Stimulated activated CD8-positive, alpha-beta memory T cell treated with anti-CD3 and anti-CD28 coated beads, Interleukin-4, amount 100 ng/mL, for 24 hours (primary cell): ENCODE measurements around the gene TSPEAR.
"Not testable (repeated sequence)": the region's sequence is repeated elsewhere in the genome, so short reads cannot be mapped to it uniquely, and the experiment has no call there.

ENCODE experiments used
- DNase-seq: peaks from one replicate; pipeline ENCODE4 v3.0.0-alpha.2; 2020; ENCODE audit warnings: low read depth

Gene TSPEAR

GRCh38 chr21:44603911-44604310 lies 107.5 kb downstream of the TSPEAR start:
- no peak for DNase-seq

DNA sequence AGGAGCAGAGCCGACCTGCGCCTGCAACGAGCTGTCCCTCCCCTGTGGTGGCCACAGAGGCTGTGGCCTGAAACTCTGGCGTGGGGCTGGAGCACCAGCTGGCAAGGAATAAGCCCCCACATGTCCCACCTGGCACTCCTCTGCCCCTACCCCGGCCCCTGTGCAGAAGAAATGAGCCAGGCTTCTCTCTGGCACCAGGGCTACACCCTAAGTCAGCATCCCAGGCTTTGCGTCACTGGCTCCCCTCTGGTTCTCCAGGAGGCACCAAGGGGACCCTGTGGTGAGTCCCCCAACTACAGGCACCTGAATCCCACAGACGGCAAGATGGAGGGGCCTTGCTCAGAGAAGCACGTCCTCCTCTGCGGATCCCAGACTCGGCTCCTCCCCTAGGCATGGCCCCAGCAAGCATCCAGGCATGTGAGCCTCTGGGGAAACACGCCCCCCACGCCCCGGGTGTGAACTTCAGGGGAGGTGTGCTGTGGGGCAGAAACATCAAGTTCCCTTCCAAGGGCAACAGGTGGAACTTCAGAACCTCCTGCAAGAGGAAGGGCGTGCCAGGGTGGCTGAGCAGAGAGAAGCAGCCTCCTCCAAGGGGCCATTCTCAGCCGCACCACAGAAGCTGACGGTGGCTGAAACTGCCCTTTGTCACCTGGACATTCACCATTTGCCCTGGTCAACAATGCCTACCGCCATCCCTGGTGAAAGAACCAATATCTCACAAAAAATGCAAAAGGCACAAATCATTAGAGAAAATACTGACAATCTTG lies 108.1 kb downstream of the TSPEAR start:
- DNase-seq = no peak

GRCh38 chr21:44602463-44602850 lies 108.9 kb downstream of the TSPEAR start:
- no peak for DNase-seq

GRCh38 chr21:44601596-44602462 lies 109.5 kb downstream of the TSPEAR start:
- no peak for DNase-seq

DNA sequence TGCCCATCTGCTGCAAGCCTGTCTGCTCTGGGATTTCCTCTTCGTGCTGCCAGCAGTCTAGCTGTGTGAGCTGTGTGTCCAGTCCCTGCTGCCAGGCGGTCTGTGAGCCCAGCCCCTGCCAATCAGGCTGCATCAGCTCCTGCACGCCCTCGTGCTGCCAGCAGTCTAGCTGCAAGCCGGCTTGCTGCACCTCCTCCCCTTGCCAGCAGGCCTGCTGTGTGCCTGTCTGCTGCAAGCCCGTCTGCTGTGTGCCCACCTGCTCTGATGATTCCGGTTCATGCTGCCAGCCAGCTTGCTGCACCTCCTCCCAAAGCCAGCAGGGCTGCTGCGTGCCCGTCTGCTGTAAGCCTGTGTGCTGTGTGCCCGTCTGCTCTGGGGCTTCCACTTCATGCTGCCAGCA lies 110.3 kb downstream of the TSPEAR start:
- DNase-seq = not testable (repeated sequence)

DNA sequence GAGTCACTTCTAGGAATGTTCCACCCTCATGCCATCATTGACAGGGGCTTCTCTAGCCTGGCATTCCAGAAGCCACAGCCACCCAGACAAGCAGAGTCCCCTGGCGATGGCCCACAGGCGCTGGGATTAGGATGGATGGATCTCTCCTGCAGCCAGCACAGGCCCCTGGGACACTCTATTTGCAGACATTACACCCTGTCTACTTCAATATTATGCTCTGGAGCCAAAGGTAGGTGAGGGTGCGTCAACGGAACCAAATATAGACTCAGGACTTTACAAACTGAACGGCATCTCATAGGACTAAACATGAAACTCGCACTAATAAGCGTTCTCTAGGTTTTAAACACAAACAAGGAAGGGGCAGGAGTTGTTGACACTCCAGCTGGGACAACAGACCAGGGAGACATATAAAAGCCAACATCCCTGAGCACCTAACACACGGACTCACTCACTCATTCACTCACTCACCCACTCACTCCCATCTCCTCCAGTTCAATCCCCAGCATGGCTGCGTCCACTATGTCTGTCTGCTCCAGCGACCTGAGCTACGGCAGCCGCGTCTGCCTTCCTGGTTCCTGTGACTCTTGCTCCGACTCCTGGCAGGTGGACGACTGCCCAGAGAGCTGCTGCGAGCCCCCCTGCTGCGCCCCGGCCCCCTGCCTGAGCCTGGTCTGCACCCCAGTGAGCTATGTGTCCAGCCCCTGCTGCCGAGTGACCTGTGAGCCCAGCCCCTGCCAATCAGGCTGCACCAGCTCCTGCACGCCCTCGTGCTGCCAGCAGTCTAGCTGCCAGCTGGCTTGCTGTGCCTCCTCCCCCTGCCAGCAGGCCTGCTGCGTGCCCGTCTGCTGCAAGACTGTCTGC lies 111.0 kb downstream of the TSPEAR start, which contains the start of gene KRTAP10-7:
Gene KRTAP10-7 (plus strand): TSS at position 480 of the 861 bp plus-strand sequence. CDS start 25 bp downstream, at position 505.
- DNase-seq = not testable (repeated sequence)

DNA sequence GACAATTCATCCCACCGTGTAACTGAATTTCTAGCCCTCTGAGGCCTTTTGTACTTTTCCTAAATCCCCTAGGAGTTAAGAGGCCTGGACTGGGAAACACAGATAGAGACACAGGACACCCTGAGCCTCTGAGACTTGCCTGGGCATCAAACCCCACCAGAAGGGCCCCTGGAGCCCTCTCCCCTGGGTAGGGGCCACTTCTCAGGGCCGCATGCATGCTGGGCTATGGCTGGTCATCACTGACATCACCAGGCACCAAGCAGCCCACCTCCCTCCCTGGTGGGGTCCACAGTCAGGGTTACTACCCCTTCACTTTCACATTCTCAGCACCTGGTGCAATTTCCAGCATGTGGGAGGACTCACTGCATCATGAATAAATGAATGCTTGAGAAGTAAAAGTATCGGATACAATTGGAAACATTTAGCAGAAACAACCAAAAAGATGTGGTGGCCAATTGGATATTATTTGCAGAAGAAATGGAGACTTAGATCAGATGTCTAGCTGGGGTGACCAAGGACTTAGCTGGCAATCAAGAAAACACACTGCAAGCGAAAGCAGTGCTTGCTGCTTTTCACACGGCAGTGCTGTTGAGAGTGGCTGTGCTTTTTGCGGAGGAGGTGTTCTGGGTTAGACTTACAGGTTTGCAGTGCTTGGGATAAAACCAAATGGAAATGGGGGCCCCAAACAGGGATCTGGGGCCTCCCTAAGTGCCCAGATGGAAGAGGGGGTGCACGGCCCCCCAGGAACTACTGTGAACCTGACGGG lies 111.9 kb downstream of the TSPEAR start:
- DNase-seq = no peak

- no peak for DNase-seq
Measured at GRCh38 chr21:44598061-44598460, 113.3 kb downstream of the TSPEAR start.

DNA sequence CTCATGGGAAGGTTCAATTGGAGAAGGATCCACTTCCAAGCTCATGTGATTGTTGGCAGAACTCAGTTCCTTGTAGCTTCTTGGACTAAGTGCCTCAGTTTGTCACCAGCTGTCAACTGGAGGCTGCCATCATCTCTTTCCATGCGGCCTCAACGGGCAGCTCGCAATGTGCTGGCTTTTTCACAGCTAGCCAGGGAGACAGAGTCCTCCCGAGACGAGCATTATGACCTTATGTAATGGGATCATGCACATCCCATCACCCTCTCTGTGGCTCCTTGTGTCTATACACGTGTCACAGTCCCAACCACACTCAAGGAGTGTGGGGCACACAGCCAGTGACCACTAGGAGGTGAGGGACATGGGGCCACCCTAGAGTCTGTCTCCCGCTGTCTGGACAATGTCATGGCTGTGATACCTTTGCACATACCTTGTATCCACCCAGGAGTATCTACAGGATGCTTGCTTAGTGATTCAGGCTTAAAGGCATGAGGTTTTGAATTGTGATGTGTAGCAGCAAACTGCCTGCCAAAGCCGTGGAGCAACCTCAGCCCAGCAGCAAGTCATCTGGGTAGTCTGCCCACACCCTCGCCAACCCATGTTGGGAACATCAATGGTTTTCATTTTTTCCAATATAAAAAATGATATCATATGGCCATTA lies 115.2 kb downstream of the TSPEAR start:
- no peak for DNase-seq

- DNase-seq = no peak
Measured at GRCh38 chr21:44595524-44595923, 115.8 kb downstream of the TSPEAR start.

DNA sequence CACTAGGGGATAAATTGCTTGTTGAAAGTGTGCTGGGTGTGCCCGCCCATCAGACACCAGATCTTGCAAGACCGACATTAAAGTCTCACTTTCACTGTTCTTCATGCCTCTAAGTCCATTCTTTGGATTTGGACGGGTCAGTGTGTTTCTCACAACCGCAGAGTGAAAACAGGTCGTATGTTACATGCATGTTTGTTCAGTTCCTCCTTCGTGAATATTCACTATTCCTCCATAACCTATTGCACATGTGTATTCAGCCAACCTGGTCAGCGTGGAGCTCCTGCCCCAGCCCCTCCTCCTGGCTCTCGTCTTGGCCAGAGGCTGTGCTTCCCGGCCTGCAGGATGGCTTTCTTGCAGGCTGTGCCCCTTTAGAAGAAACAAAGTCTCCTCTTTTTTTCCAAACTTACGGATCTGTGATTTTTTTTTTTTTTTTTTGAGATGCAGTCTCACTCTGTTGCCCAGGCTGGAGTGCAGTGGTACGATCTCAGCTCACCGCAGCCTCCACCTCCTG lies 116.9 kb downstream of the TSPEAR start:
- DNase-seq = no peak

DNA sequence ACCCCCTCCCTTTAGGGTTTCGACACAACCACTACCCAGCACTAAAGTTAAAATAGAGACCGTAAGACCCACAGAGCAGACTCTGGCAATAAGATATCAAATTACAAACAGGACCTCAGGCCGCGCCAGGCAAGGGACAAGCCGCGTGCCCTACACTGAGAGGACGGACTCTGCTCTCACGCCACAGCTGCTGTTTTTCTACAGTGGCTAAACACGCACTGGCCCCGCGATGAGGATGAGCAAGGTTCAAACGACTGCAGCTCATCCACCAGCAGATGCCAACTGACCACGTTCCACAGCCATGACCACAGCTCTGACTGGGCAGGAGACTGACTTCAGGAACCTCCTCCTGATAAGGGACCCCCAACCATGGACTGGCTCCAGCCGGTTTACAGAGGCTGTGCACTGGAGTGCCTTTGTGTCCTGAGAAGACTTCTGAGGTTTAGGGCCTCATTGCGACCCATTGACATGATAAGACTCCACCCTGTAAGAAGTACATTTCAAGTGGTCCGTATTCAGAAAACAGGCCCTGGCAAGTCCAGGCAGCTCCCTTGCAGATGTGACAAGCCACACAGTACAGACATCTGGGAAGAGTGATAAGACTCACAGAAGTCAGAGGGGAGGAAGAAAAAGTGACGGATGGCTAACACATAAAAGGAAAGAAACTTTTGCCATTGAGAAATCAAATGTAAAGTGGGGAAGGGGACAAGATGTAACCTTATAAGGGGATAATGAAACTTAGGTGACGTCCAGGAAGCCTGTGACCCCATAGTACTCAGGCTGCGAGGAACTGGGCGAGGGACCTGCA lies 117.6 kb downstream of the TSPEAR start:
- DNase-seq = no peak

DNA sequence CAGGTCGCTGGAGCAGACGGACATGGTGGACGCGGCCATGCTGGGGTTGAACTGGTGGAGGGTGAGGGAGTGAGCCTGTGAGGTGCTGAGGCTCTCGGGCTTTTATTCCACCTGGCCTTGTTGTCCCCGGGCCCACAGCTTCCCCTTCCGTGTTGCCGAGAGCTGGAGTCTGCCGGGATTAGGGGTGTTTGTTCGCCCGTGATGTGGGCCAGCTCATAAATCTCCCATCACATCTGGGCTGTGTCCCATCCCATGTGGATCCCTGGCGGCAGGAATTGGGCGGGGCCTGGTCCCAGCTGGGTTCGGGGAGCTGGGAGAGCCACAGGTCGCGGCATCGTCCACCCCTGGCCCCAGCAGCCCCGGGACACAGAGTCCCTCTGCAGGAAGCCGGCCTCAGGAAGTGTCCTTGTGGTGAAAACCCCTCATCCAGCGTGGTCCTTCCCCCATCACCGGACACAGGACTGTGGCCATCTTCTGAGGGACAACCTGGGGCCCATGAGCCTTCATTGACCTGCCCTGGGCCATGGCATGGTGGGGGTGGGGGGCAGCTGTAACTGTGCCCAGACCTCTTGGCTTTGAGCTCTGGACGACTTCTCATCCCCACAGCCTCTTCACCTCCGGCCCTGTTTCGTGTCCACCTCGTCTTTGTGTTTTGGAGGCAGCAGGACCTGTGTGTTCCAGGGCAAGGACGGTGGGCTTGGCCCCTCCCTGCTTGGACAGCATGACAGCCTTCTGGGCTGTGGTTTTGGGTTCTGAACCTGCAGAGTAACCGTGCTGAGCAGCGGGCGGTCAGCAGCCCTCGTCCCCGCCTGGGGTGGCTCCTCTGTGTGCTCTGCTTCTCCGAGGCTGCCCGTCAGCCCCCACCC lies 118.7 kb downstream of the TSPEAR start, which contains the start of gene KRTAP10-6:
Gene KRTAP10-6 (minus strand): TSS at position 60 of the 866 bp plus-strand sequence. CDS start 21 bp downstream, at position 39.
- no peak for DNase-seq

- DNase-seq = not testable (repeated sequence)
Measured at GRCh38 chr21:44591801-44592130, 119.6 kb downstream of the TSPEAR start.

GRCh38 chr21:44590897-44591800 lies 120.2 kb downstream of the TSPEAR start:
- not testable (repeated sequence) for DNase-seq

DNA sequence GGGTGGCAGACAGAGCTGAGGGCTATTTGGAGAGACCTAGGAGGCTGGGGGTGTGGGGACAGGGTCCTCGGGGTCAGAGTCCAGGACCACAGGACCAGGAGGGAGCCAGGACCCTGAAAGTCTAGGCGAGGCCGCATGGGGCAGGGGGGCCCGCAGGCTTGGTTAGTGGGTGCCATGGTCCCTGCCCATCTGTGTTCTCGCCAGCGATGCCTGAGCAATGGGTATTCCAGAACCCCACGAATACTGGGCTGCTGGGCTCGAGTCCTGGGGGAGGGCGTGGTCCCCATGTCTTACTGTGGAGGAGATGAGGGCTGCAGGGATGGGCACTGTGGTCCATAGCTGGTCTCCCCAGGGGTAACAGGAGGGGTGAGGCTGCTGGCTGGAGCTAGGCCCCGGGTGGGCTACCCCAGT lies 121.1 kb downstream of the TSPEAR start:
- no peak for DNase-seq

DNA sequence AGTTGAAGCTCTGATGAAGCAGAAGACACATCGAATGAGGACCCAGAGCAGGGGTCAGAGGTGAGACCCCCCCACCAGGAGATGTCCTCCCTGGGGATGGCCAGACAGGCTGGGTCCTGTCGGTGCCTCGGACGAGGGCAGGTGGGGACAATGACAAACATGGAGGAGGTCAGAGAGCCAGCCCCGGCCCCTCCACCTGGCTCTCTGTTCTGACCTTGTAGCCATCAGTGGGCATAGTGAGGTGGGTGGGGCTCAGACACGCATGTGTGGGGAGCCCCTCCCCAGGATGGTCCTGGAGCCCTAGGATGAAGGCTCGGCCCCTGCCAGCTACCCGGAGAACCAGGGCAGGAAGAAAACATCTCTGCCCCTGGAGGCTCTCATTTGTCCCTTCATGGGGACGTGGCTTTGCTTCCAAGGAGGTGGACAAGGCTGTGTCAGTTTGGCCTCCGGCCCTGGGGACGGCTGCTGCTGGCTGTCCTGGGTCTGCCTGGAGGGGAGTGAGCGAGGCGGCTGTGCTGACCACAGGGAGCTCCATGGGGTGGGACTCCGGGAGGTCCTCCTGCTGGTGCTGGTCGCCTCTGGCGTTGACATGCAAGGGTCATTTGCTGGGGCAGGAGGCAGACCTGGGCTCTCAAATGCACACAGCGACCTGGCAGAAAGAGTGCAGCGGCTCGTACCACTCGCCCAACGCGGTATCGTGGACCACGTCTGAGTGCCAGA lies 121.6 kb downstream of the TSPEAR start:
- no peak for DNase-seq
